Middle frontal gyrus (tissue), 1 donor: ENCODE results near the gene LCLAT1.
"Not testable (repeated sequence)": the region's sequence is repeated elsewhere in the genome, so short reads cannot be mapped to it uniquely, and the experiment has no call there.

Experiments used
- DNase-seq: peaks from one replicate; pipeline ENCODE4 v3.0.0-alpha.2; 2015; ENCODE audit warnings: low spot score; ENCODE audit errors: extremely low spot score

LCLAT1 gene

GRCh38 chr2:30584116-30584515 lies 137.1 kb downstream of the LCLAT1 start:
- no peak for DNase-seq

DNA sequence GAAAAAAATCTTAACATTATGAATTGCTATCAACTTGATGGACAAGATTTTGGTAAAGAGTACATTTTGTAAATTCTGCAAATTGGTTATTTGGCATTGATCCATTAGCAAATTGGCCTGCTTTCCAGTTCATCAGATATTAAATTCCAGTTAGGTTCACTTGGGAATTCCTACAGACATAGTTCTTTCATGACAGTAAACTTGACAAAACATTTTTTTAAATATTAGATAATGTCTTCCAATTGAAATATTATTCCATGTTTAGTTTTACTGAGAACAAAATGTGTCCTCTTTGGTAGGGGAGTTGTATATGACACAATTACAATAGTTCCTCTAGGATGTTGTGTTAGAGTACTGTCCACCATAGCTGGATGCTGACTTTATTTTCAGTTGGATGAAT lies 141.9 kb downstream of the LCLAT1 start:
- no peak for DNase-seq

DNA sequence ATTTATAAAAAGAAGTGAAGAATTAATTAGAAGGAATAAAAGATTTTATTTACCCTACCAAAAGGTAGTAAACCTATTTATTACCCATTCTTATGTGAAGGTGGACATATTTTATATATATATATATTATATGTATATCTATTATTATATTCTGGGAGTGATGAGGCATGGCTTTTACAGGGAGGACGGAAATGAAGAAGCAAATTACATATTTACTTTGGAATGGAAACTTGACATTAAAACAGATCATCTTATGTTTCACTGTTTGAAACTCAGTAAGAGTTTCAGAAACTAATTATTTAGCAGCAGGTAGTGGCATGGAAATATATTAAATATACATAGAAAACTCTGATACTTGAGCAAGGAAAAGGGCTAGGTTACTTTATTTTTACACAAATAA lies 143.4 kb downstream of the LCLAT1 start:
- DNase-seq: no peak

- DNase-seq: no peak
Observed at GRCh38 chr2:30591186-30591585, 144.1 kb downstream of the LCLAT1 start.

GRCh38 chr2:30601375-30601774 lies 154.3 kb downstream of the LCLAT1 start:
- no peak for DNase-seq

GRCh38 chr2:30605197-30605596 lies 158.2 kb downstream of the LCLAT1 start:
- DNase-seq: no peak

GRCh38 chr2:30608643-30609042 lies 161.6 kb downstream of the LCLAT1 start:
- no peak for DNase-seq

DNA sequence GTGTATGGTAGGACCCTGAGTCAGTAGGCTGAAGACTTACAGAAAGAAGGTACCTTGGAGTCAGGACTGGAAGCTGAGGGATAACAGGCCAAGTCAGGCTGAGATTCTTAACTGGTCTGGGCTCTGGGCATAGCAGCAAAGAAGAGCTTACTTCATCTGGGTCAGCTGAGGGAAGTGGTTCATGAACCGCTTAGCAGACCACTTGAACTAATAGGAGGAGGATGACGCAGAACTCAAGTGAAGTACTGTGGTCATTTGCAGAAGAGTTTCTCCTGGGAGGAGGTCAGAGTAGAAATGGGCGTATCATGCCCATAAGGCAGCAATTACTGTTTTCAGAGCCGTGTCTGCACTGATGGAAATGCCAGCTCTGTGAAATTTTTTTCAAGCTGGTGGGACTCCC lies 164.5 kb downstream of the LCLAT1 start:
- no peak for DNase-seq

GRCh38 chr2:30612371-30612770 lies 165.3 kb downstream of the LCLAT1 start:
- no peak for DNase-seq

- no peak for DNase-seq
Observed at GRCh38 chr2:30613001-30613400, 166.0 kb downstream of the LCLAT1 start.

- not testable (repeated sequence) for DNase-seq
Observed at GRCh38 chr2:30614227-30614626, 167.2 kb downstream of the LCLAT1 start.

GRCh38 chr2:30615926-30616325 lies 168.9 kb downstream of the LCLAT1 start:
- DNase-seq: no peak

DNA sequence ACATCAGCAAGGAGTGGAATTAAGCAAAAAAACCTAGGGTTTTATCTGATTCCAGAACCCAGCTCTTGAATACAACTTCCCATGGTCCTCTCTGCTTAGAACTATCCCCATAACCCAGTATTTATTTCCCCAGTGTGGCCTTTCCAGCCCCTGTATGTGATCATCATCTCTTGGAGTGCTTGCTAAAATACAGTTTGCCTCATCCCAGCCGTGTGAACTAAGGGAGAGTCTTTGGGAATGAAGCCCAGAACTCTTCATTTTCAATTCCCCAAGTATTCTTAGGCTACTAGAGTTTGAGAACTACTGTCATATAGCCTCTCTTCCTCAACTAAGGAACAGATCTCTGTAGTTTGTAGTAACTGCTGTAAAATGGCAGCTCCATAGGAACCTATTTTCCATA lies 173.1 kb downstream of the LCLAT1 start:
- no peak for DNase-seq

GRCh38 chr2:30621836-30622235 lies 174.8 kb downstream of the LCLAT1 start:
- DNase-seq: no peak

- DNase-seq: no peak
Observed at GRCh38 chr2:30622452-30622851, 175.4 kb downstream of the LCLAT1 start.

DNA sequence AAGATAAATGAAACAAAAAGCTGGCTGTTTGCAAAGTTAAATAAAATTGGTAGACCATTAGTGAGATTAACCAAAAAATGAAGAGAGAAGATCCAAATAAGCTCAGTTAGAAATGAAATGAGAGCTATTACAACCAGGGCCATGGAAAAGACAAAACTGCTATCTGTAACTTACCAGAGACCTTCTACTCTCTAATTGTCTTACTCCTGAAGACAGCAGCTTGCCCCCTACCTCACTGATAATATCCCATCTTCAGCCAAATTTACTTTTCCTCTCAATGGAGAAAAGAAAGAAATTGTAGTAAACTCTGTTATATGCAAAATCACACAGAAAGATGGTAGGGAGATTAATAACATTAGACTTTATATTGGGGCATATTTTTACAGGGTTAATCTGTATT lies 178.2 kb downstream of the LCLAT1 start:
- no peak for DNase-seq

GRCh38 chr2:30625701-30626100 lies 178.7 kb downstream of the LCLAT1 start:
- no peak for DNase-seq

DNA sequence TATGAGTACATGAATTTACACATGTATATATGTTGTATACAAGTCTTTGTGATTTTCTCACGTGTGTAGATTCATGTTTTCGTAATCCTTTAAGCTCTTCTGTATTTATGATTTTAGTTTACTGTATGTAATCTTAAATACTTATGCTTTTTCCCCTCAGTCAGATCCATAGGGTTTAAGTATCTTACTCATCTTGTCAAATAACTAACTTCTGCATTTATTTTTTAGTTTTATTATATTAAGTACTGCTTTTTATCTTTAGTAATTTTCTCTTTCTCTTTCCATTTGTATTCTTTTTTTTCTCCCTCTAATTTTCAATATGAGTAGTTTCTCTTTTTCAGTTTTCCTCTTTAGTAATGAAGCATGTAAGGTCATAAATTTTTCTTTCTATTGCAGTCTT lies 179.4 kb downstream of the LCLAT1 start:
- no peak for DNase-seq

GRCh38 chr2:30627151-30627550 lies 180.1 kb downstream of the LCLAT1 start:
- DNase-seq: no peak

GRCh38 chr2:30628341-30628740 lies 181.3 kb downstream of the LCLAT1 start:
- DNase-seq: no peak

DNA sequence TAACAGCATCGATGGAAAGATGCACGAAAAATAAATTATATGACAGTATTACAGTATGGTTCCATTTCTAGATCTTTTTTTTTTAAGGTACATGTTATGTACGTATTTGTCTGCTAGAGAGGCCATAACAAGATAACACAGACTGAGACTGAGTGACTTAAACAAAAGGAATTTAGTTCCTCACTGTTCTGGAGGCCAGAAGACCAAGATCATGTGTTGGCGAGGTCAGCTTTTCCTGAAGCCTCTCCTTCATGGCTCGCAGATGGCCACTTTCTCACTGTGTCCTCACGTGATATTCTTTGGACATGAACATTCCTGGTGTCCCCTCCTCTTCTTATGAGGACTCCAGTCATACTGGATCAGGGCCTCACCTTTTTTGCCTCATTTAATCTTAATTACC lies 182.8 kb downstream of the LCLAT1 start:
- DNase-seq: no peak

DNA sequence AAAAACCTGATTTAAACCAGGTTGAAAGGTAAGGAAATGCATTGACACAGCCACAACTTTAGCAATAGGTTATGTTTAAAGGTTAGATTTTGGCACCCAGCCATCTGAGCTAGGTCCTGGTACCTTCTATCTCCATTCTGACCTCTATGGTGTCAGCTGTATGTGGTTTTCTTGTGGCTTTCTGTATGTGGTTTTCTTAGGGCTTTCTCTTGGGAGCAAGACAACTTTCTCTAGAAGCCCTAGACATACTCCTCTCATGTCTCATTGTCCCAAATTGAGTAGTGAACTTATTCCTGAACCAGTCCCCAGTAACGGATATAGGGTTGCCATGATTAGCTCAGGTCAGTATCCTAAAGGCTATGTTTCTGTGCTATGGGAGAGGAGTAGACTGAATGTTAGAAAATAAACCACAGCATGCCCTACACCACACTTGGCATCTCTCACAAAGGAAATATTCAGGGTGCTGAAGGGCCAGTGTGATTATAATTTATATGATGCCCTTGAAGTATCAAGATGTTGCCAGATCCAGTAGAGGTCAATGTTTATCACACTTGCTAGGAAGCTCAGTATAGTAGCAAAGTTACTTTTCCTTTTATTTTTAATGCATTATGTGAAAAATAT lies 184.1 kb downstream of the LCLAT1 start:
- no peak for DNase-seq

- DNase-seq: no peak
Observed at GRCh38 chr2:30633039-30633438, 186.0 kb downstream of the LCLAT1 start.

- no peak for DNase-seq
Observed at GRCh38 chr2:30636311-30636710, 189.3 kb downstream of the LCLAT1 start.
